Measurements from ENCODE around the gene C4BPB.

C4BPB gene

DNA sequence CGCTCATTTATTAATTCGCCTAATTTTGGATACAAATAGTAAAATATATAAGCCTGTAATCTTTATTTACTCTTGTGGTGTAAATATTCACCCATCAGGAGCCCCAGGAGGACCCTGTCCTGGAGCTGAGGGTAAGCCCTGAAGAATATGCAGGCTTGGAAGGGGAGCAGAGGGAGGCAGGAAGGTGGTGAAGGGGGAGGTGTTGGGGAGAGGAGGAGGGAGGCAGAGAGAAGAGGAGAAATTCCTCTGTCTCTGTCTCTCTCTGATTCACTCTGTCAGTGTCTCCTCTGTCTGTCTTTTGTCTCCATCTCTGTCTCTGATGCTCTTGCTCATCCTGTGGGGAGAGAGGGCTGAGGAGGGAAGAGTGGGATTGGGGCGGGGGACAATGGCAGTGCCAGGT lies 2.8 kb upstream of the C4BPB start:
- peaks cover 65% of the 10 kb centered on the region for H3K27me3 ChIP-seq
- no peaks in the 10 kb centered on the region for H3K36me3 ChIP-seq
- no peaks in the 10 kb centered on the region for H3K9me3 ChIP-seq
- no peak overlapping the region for H3K4me3 ChIP-seq (ENCODE audit: low read depth, low read length)
- no peaks in the 10 kb centered on the region for H3K4me1 ChIP-seq
- TF ChIP-seq, protein P1, sequence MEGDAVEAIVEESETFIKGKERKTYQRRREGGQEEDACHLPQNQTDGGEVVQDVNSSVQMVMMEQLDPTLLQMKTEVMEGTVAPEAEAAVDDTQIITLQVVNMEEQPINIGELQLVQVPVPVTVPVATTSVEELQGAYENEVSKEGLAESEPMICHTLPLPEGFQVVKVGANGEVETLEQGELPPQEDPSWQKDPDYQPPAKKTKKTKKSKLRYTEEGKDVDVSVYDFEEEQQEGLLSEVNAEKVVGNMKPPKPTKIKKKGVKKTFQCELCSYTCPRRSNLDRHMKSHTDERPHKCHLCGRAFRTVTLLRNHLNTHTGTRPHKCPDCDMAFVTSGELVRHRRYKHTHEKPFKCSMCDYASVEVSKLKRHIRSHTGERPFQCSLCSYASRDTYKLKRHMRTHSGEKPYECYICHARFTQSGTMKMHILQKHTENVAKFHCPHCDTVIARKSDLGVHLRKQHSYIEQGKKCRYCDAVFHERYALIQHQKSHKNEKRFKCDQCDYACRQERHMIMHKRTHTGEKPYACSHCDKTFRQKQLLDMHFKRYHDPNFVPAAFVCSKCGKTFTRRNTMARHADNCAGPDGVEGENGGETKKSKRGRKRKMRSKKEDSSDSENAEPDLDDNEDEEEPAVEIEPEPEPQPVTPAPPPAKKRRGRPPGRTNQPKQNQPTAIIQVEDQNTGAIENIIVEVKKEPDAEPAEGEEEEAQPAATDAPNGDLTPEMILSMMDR (IDR thresholded peaks at IDR 0.05; ENCODE audit: low read depth, low read length): no peak
- DNase-seq: no peak

DNA sequence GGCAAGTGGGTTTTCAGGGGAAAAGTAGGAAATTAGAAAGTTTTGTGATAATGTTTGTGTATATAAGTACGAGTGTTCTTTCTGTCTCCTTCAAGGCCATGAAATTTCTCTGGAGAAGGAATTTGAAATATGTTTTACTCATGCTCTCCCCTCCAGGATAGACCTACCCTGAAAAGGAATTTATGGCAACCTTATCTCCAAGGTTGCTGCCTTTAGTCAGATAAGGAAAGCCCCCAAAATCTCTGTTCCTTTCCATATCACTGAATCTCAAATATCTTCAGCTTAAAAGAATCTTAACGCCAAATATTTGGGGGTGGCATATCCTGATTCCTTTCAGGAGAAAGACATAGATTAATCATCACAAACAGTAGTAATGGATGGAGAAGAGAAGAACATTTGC lies 499 bp upstream of the C4BPB start:
- TF ChIP-seq, protein P1 (IDR thresholded peaks at IDR 0.05; ENCODE audit: low read depth, low read length): no peak
- Histone ChIP-seq H3K27me3 (peaks cover 62% of the 10 kb centered on the region), H3K36me3 (no peaks in the 10 kb centered on the region), H3K4me3 (ENCODE audit: low read depth, low read length) (no peak overlapping the region), H3K9me3 (no peaks in the 10 kb centered on the region), H3K4me1 (no peaks in the 10 kb centered on the region)
- no peak for DNase-seq

DNA sequence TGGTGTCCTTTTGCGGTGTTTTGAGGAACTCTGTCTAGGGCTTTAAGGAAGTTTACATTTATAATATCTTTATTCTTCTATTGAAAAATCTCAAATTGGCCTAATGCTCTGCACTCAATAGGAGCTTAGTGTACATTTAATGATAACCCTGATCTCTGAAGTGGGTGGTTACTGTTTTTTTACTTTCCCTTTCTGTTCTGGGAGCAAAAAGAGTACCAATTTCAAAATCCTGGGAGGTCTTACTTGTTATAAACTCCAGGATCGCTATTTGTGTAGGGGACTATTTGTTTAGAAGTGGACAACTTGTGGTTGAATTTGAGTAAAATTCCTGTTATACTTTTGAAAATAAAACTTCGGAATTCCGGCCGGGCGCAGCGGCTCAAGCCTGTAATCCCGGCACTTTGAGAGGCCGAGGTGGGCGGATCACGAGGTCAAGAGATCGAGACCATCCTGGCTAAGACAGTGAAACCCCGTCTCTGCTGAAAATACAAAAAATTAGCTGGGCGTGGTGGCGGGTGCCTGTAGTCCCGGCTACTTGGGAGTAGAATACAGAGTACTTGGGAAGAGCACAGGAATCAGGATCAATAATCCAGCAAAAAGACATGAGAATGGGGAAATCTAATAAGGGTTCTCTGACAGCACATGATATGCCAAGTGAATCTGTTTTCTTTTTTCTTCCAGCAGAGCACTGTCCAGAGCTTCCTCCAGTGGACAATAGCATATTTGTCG lies 1.1 kb downstream of the C4BPB start:
- Histone ChIP-seq H3K36me3 (no peaks in the 10 kb centered on the region), H3K4me1 (no peaks in the 10 kb centered on the region), H3K27me3 (peaks cover 49% of the 10 kb centered on the region), H3K9me3 (no peaks in the 10 kb centered on the region), H3K4me3 (ENCODE audit: low read depth, low read length) (no peak overlapping the region)
- TF ChIP-seq, protein P1 (IDR thresholded peaks at IDR 0.05; ENCODE audit: low read depth, low read length): no peak
- DNase-seq: no peak

DNA sequence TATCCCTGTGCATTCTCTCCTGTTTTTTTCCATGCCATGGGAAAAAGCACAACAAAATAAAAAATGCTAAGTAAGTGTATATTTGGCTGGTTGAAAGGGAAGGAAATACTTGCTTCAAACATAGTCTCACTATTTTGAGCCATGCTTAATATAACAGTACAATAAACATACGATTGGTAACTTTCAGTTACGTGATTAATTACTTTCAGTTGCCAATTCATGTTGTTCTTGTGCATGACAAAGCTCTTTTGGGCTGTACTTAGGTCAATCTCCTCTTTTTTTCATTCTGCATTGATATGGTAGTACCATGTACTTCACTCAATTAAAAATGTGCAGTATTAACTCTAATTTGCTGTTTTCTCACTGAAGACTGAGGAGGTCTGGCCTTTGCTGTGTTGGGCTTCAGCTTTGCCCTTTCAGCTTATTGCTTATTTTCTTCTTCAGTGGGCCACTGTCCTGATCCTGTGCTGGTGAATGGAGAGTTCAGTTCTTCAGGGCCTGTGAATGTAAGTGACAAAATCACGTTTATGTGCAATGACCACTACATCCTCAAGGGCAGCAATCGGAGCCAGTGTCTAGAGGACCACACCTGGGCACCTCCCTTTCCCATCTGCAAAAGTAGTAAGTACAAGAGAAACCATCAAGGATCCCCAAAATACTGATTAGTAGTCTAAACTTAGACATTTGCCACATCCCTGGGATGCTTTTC lies 2.7 kb downstream of the C4BPB start:
- H3K27me3 ChIP-seq: peaks cover 49% of the 10 kb centered on the region
- no peaks in the 10 kb centered on the region for H3K9me3 ChIP-seq
- TF ChIP-seq, protein P1 (IDR thresholded peaks at IDR 0.05; ENCODE audit: low read depth, low read length): no peak
- no peak for DNase-seq
- H3K36me3 ChIP-seq: no peaks in the 10 kb centered on the region
- no peak overlapping the region for H3K4me3 ChIP-seq (ENCODE audit: low read depth, low read length)
- no peaks in the 10 kb centered on the region for H3K4me1 ChIP-seq

DNA sequence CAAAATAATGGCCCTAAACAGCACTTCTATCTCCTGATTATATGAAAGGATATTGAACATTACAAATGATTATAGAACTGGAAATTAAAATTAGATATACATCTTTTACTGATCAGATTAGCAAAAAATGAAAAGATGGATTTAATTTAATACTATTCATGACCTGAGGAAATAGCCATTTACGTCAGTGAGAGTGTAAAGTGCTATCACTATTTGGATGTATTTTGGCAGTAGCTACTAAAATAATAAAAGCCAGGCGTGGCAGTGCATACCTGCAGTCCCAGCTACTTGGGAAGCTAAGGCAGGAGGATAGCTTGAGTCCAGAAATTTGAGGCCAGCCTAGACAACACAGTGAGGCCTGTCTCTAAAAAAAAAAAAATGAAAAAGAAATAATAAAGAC lies 5.3 kb downstream of the C4BPB start:
- peaks cover 34% of the 10 kb centered on the region for H3K27me3 ChIP-seq
- DNase-seq: no peak
- no peaks in the 10 kb centered on the region for H3K4me1 ChIP-seq
- no peaks in the 10 kb centered on the region for H3K36me3 ChIP-seq
- no peak overlapping the region for H3K4me3 ChIP-seq (ENCODE audit: low read depth, low read length)
- no peaks in the 10 kb centered on the region for H3K9me3 ChIP-seq
- TF ChIP-seq, protein P1 (IDR thresholded peaks at IDR 0.05; ENCODE audit: low read depth, low read length): no peak

DNA sequence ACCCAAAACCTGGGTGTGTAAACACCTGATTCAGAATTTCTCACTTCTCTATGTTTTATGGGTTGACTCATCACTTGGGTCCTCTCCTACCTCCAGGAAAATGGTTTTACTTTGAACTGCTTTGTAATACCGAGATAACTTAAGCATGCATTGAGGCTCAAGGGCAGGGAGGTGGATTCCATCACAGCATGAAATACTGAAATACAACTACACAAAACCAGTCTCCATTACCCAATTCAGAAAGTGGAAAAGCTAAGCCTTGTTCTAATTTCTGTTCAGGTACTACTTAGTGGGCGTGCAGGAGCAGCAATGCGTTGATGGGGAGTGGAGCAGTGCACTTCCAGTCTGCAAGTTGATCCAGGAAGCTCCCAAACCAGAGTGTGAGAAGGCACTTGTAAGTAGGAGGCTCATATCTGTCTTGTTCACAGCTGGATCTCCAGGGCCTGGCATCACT lies 9.2 kb downstream of the C4BPB start:
- no peaks in the 10 kb centered on the region for H3K36me3 ChIP-seq
- peaks cover 38% of the 10 kb centered on the region for H3K27me3 ChIP-seq
- DNase-seq: no peak
- TF ChIP-seq, protein P1 (IDR thresholded peaks at IDR 0.05; ENCODE audit: low read depth, low read length): no peak
- no peaks in the 10 kb centered on the region for H3K4me1 ChIP-seq
- H3K4me3 ChIP-seq (ENCODE audit: low read depth, low read length): no peak overlapping the region
- H3K9me3 ChIP-seq: no peaks in the 10 kb centered on the region
